NCI-H128 (cell line): Measurements from ENCODE around the gene PROSER2.

Source experiments
- DNase-seq: peaks from one replicate; lab custom pipeline; 2025; ENCODE audit not compliant: unreplicated experiment; lab: John Stamatoyannopoulos, UW

Gene PROSER2, protein sequence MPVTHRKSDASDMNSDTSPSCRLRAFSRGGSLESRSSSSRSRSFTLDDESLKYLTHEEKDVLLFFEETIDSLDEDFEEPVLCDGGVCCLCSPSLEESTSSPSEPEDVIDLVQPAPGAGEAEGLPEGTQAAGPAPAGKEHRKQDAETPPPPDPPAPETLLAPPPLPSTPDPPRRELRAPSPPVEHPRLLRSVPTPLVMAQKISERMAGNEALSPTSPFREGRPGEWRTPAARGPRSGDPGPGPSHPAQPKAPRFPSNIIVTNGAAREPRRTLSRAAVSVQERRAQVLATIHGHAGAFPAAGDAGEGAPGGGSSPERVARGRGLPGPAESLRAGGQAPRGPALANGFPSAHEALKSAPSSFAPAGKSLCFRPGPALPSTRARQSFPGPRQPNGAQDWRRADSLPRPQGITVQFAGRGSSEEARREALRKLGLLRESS

DNA sequence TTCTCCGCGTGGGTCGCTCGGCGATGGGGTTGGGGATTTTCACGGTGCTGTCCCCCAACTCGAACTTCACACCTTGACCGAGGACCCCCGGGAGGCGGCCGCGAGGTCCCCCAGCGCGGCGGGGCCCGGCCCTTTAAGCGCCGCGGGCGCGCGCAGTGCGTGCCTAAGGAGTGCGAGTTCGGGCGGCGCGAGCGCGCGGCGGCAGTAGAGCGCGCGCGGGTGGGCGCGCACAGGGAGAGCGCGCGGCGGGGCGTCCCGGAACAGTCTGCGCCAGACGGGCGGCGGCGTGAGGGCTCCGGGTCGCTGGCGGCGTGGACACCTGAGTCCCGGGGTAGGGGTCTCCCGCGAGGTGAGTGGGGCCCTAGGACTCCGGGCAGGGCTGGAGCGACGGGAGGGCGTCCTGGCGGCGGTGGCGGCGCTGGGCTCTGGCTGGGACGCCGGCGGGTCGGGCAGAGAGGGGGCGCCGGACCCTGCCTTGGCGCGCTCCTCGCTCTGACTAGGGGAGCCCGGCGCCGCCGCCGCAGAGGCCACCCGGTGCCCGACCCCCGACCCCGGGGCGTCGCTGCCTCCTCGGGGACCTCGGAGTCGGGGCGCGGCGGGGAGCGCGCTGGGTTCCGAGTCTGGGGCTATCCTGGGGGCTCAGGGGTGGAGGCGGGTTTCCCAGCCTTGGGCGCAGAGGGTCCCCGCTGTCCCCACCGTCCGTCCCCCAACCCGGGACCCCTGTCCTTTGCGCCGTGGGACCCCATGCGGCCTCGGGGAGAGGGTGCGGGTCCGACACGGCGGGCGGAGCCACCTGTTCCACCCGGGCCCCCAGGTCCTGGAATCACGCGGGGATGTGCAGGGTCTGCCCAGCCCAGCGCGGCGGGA is at the start of gene PROSER2:
PROSER2 (plus strand) TSS at position 235 of the 867 bp plus-strand sequence. CDS start 28,722 bp downstream, outside the sequence.
- no peak for DNase-seq

DNA sequence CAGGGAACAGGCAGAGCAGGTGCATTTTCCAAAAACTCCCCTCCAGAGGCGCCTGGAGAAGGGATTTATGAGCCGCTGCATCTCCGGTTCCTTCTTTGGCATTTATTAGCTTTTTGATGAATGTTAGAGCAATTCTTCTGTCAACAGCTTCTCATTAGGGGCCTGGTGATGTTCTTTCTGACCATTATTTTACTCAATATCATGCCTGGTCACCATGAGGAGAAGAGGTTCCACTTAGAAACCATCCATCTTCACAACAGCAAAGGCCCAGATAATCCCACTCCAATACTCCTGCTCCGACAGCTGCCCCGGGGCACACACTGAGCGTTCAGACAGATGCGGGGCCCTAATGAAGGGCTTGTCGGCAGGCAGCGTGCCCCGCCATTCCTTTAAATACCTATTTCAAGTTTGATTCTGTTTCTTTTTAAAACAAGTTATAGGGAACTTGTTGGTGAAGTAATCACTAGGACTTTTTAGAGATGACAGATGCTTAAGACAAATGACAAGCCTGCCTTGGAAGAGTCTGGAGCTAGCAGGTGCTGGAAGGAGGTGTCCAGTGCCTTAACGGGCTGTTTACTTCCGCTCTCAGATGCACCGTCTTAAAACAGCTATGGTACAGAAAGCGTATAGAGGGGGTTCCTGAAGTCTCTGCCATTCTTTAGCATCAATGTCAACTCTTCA is 49.3 kb upstream of the PROSER2 start:
- no peak for DNase-seq

DNA sequence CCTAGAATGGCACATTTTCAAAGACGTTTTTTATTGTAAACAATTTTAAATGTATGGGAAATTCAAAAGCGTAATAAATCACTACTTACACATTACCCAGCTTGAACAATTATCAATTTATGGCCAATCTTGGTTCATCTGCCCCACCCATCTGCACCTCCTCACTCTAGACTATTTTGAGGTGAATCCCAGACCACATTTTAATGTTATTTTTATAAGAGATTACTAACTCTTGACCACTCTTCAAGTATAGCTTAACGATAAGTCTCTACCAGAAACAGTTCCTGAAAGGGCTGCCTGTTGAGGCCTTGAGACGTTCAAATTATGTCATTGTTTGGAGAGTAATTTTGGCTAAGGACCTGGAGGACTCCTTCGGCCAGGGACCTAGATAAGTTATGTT is 47.7 kb upstream of the PROSER2 start:
- no peak for DNase-seq

DNA sequence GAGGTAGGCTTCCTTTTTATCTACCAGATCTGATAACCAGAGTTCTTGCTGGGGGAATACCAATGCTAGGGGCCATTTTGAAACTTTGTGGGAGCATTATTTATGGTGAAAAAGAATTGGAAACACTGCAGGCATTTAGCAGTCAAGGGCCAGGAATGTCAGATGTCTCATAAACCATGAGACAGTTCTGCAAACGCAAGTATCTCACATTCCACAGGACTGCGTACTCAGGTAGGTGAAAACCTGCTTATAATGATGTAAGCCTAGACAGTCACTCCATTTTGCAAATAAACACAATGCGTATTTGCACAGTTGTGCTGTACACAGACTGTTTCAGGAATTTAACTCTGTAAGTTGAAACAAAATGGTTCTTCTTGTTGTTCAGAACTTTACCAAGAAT is 47.1 kb upstream of the PROSER2 start:
- DNase-seq = no peak

DNA sequence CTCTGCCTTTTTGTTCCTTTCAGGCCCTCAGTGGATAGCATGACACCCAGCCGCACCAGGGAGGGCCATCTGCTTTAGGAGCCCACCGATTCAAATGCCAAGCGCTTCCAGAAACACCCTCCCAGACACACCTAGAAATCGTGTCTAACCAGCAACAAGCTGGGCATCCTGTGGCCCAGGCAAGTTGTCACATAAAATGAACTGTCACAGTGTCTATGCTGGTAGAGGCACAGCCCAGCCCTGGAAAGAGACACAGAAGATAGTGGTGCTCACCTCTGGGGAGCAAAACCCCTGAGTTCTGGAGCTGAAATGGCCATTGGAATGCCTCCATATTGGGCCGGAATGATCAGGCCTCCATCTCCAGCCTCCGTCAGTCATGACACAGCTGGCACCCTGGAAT is 42.0 kb upstream of the PROSER2 start:
- DNase-seq = no peak

DNA sequence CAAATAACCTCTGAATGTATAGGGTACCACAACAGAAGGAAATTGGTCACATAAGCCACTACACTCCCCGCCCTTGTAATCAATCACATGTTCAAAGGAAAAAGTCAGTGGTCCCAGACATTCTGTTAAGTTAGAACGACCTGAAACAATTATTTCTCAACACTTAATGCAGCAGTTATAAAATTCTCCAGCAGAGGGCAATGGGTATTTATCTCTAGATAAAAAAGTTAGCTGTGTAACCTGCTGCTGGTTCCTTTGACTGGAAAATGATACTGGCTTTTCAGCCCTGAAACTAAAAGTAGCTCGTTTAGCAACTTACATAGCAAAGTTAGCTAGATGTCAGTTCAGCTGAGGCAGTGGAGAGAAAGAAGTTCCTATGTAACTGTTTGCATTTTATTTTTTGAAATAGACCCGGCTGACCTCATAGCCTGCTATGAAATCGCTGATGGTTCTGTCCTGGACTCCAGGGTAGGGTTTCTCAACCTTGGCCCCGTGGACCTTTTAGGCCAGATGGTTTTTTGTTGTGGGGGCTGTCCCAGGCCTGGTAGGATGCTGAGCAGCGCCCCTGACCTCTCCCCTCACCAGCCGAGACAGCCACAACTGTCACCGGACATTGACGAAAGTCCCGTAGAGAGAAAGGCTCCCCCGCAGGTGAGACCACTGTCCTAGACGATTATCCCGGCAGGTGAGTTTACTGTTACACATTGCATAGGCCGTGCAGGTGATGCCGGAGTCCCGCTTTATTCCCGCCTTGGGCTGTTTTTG is 40.2 kb upstream of the PROSER2 start:
- DNase-seq = peak; percentile 2

DNA sequence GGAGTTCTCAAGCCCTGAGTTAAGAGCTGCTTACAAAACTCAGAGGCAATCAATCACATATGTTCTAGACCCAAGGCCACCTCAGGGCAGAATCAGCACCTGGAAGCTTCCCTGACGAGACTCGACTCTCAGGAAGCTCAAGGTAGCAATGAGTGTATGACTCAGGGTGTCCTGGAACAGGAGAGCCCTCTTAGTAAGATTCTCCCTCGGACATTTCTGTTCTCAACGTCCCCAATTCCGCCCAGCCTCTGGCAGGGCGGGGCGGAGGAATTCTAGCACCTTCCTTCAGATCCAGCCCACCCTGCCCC is 39.6 kb upstream of the PROSER2 start:
- DNase-seq = no peak

DNA sequence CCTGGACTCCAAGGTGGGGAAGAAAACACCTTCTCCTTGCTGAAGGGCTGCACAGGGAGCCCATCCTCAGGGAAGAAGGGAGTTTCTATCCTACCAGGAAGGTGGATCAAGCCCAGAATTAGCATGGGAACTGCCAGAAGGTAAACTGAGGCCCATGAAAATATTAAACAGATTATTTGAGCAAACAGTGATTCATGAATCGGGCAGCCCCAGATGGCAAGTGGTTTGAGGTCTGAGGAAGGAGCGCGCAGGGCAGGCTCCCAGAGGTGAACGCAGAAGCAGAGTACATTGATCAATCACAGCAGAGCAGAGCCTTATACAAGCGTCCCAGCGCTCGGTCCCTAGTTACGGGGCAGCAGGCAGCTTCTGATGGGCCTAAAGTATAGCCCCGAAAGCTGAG is 35.8 kb upstream of the PROSER2 start:
- DNase-seq = no peak

DNA sequence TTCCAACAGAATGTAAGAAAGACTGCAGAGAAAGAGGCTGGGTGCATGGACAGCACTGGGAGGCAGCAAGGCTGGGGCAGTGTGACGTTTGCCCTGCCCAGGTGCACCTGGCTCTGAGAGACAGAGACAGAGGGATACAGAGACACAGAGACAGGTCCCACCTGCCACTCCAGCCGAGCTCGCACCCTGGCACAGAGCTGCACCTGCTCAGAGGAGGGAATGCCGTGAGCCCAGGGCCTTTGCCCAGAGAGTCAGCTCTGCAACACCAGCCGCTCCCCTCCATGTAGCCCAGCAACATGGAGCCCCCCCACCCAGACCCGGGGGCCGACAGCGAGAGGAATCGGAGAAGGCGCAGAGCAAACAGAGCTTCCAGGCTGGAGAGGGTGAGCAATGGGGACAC is 35.3 kb upstream of the PROSER2 start:
- no peak for DNase-seq

DNA sequence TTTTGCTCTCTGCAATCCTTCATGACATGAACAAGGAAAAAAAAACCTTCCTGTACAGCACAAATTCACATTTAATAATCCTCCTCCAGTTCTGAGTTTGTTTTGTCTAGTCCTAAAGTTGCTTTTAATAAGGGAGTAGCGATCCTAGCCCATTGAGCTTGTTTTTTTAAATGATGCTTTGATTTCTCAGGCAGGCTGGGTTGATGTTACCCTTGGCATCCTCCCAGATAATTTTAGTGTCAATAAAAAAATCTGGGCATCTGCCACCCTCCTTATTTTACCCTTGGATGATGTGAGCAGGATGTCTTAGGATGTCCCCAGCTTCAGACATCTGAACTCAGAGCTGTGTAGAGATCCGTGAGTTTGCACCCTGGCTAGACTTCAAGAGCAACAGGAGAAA is 33.9 kb upstream of the PROSER2 start:
- no peak for DNase-seq

DNA sequence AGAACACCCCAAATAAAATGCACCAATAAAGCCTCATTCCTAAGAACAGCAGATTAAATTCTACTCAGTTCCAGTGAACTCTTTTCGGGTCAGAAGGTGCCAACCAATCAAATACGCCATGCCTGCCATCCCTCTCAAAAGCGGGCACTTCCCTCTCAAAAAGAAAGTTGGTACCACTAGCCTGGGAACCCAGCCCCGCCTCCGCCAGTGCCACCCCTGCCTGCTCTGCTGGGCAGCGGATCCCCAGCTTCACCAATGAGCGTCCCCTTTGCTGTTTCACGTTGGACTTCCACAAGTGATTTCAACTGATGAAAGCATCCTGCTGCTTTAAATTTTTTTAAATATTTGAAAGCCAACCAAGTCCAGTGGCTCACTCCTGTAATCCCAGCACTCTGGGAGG is 33.2 kb upstream of the PROSER2 start:
- DNase-seq = no peak

DNA sequence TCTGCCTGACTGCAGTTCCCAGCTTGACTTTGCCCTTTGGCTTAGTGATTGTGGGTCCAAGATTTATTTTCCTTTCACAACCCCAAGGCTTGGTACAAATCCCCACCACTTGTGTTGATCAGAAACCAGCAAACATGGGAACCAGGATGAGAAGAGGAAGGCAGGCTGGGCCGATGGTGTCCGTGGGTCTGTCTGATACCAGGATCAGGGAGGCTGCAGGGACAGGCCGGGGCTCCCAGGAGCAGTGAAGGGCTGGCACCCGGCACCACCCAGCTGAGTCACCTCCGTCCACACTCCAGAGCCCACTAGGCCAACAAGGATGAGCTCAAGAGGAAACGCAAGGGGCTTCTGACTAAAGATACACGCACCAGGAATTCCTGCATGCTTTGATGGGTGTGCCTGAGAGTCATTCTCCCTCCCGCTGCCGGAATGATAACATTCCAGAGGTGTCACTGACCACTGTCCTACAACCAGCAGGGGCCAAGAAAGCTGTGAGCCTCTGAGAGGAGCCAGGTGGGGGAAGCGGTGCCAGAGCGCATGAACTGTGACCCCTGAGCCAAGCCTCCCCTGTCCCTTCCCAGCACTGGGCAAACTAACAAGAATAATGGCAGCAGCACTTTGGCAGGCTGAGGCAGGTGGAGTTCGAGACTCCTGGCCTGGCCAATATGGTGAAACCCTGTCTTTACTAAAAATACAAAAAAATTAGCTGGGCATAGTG is 29.2 kb upstream of the PROSER2 start:
- no peak for DNase-seq

DNA sequence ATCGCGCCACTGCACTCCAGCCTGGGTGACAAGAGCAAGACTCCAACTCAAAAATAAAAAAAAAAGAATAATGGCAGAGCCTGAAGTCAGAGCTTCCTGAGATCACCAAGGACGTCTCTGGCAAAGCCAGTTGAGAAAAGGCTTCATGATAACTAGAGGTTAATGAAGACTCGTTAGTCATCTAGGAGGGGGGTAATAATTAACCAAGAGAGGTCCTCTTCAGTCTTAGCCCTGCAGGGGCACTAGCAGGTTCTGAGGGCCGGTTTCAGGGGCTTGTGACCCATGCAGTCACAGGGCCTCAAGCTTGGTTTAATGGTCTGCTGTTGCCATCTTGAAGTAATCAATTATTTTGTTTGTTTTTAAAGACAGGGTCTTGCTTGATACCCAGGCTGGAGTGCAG is 28.6 kb upstream of the PROSER2 start:
- no peak for DNase-seq

DNA sequence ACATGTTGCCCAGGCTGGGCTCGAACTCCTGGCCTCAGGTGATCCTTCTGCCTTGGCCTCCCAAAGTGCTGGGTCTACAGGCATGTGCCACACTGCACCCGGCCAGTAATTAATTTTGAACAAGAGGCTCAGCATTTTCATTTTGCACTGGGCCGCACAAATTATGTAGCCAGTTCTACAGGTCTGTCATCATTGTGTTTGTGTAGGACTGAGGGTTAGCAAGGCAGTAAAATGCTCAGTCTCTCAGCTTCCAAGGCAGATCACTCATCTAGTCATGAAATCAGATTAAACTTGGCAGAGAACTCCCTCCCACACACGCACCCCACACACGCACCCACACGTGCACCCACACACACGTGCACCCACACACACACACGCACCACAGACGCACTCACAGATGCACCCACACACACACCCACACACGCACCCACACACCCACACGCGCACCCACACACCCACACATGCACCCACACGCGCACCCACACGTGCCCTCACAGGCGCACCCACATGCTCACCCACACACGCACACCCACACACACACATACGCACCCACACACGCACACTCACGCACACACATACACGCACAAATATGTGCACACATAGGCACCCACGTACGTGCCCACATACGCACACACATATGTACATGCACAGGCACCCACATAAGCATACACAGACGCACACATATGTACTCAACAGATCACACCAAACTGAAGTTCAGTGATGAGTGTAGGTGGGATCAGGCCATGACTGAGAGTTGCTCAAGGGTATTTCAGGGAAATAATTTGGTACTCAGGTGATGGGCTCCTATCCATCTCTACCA is 27.8 kb upstream of the PROSER2 start:
- DNase-seq = no peak

DNA sequence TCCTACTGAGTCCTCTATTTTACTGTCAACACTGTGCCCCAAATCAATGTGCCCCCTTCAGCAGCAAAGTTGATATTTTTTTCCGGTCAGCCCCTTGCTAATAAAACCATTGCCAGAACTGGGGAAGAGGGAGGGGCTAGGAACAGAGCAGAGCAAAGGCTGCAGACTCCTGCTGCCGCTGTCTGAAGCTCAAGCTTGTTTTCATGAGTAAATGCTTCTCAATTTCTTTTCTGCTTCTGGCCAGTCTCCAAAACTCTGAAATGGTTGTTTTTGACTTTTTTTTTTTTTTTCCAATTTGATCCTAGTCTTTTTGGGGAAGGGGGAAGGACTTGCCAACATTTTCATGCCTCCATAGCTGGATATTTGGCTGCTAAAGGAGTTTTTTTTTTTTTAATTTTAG is 26.7 kb upstream of the PROSER2 start:
- DNase-seq = no peak

DNA sequence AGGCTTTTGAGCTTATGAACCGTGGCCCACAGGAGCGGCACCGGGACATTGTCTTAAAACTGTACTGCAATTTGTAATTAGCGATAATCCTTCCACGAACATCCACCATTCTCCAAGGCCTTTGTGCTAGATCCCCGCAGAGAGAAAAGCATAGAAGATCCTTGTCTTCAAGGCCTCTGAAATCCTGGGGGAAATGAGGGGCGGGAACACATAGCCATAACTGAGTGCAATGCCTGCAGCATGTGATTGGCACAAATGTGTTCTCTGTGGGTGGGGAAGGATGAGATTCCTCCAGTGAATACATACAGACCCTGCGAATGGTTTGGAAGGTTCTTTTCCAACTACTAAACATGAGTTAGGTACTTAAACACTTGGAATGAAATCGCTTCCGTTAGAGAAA is 25.9 kb upstream of the PROSER2 start:
- no peak for DNase-seq

DNA sequence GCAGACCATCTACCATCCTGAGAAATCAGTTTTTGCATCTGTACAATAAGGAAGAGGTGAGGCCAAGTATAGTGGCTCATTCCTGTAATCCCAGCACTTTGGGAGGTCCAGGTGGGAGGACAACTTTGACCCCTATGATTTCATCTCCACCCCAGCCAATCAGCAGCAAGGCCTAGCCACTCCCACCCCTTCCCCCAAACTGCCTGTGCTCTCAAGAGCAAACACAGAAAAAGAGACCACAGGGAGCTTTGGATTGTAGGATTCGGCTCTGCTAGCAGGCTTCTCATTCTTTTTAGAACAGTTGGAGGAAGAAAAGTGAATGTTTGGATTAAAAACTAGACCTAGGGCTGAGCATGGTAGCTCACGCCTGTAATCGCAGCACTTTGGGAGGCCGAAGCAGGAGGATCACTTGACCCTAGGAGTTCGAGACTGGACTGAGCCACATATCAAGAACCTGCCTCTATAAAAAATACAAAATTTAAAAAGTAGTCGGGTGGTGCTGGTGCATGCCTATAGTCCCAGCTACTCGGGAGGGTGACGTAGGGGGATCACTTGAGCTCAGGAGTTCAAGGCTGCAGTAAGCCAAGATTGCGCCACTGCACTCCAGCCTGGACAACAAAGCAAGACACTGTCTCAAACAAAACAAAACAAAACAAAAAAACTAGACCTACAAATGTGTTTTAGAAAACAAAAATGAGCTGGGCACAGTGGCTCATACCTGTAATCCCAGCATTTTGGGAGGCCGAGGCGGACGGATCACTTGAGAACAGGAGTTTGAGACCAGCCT is 25.1 kb upstream of the PROSER2 start:
- DNase-seq = no peak

DNA sequence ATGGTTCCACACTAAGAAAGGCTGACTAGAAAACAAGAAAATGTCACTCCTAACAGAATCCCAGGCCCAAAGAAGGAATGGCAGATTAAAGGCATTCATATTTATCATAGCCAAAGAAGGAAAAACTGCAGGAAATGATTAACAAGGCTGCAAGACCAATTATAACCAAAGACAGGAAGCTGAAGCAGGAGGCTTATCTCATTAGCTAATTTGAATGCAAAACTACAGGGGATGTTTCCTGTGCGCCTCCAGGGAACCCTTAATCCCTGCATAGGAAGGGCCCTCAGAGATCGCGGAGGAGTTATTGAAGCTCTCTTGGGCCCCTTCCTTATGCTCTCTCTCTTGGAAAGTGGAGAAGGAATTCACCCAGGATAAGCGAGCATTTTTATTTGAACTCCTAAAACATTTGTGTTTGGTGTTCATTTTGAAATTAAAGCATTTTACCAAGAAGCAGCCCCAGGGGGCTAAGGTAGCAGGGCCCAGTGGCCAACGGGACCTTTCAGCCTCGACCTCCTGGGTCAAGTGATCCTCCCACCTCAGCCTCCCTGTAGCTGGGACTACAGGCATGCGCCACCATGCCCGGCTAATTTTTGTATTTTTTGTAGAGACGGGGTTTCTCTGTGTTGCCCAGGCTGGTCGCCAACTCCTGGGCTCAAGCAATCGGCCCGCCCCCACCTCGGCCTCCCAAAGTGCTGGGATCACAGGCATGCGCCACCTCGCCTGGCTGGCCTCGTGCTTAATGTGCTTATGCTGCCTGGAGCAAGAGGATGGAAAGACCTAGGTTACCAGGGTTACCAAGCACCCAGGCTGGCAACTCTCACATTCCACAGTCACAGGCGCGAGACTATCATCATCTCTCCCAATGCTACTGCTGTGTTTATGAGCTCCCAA is 24.1 kb upstream of the PROSER2 start:
- DNase-seq = no peak
